A673 (cell line): Measurements from ENCODE around the gene FAM241A. TPM values are rescaled to one million over a fixed set of nuclear protein-coding genes. Genes with fewer than 3 reads are reported as not detected.
"Not testable (repeated sequence)": the region's sequence is repeated elsewhere in the genome, so short reads cannot be mapped to it uniquely, and the experiment has no call there.

Source experiments
- BruUV-seq: library from RNA; stranded (reverse); fragments of 400-500 nt; replicated peaks from 2 replicates; lab custom pipeline; 2021; lab: Mats Ljungman, UMichigan
- CTCF ChIA-PET: fragments of 300-600 bp; sonication (Branson Sonifier 250); formaldehyde crosslinking; loops from one replicate; lab custom pipeline; 2022; ENCODE audit warnings: antibody characterized with exemption; lab: Charles Lee
- POLR2A ChIA-PET: fragments of 300-600 bp; sonication (Branson Sonifier 250); formaldehyde crosslinking; loops from one replicate; lab custom pipeline; 2022; ENCODE audit warnings: antibody characterized with exemption; ENCODE audit not compliant: low non-redundant PET; lab: Charles Lee
- DNase-seq: peaks from one replicate; pipeline ENCODE4 v3.0.0-alpha.2; 2015; ENCODE audit warnings: low spot score
- H3K27ac ChIP-seq: fragments of 200-600 bp; sonication (generic); 2 replicates; pipeline ENCODE4 v1.5.1; 2016; ENCODE audit warnings: mixed run types, low read depth, mild to moderate bottlenecking, mixed read lengths, antibody characterized with exemption, low read length; ENCODE audit not compliant: poor library complexity, severe bottlenecking
- H3K27me3 ChIP-seq: fragments of 200-600 bp; sonication (generic); replicated peaks from 2 replicates; pipeline ENCODE4 v1.6.1; 2017; ENCODE audit warnings: mixed run types, low read depth, mild to moderate bottlenecking, mixed read lengths, antibody characterized with exemption, low read length; ENCODE audit not compliant: insufficient read depth, poor library complexity
- H3K36me3 ChIP-seq: fragments of 200-600 bp; sonication (generic); 2 replicates; pipeline ENCODE4 v1.6.1; 2016; ENCODE audit warnings: mixed run types, mild to moderate bottlenecking, mixed read lengths, antibody characterized with exemption, low read length; ENCODE audit not compliant: insufficient read depth, poor library complexity, severe bottlenecking
- H3K4me1 ChIP-seq: fragments of 200-600 bp; sonication (generic); 2 replicates; pipeline ENCODE4 v1.6.1; 2017; ENCODE audit warnings: mixed run types, mild to moderate bottlenecking, mixed read lengths, antibody characterized with exemption, low read length; ENCODE audit not compliant: insufficient read depth, poor library complexity, severe bottlenecking
- H3K4me3 ChIP-seq: fragments of 200-600 bp; sonication (generic); 2 replicates; pipeline ENCODE4 v1.5.1; 2016; ENCODE audit warnings: low read depth, mixed run types, mild to moderate bottlenecking, mixed read lengths, low read length; ENCODE audit not compliant: poor library complexity, severe bottlenecking
- H3K9me3 ChIP-seq: fragments of 200-600 bp; sonication (generic); 2 replicates; pipeline ENCODE4 v1.6.1; 2016; ENCODE audit warnings: mixed run types, low read depth, mild to moderate bottlenecking, mixed read lengths, antibody characterized with exemption, low read length; ENCODE audit not compliant: poor library complexity, severe bottlenecking
- CTCF ChIP-seq: fragments of 300-800, 200-600 bp; sonication (generic); conservative IDR thresholded peaks from 2 replicates; pipeline ENCODE4 v1.5.1; 2017; ENCODE audit warnings: low read depth, mild to moderate bottlenecking, antibody characterized with exemption, low read length, moderate library complexity, mixed read lengths
- EZH2 ChIP-seq: fragments of 200-600 bp; sonication (generic); IDR thresholded peaks from 2 replicates; pipeline ENCODE4 v1.6.1; 2017; ENCODE audit warnings: borderline replicate concordance, low read depth, mild to moderate bottlenecking, mixed read lengths, antibody characterized with exemption, low read length; ENCODE audit not compliant: poor library complexity, severe bottlenecking
- intact Hi-C: fragments of 100-400 bp; cut with micrococcal nuclease; formaldehyde crosslinking; loops from one replicate; pipeline ENCODE4 v1.10.0; 2022; ENCODE audit not compliant: unreplicated experiment
- total RNA-seq: library from RNA; stranded (reverse); gene quantifications from 2 replicates; pipeline ENCODE4 v1.2.3, GENCODE V29; 2021

Gene FAM241A
- total RNA-seq, 1 experiment from 2014 or later: 1.5 TPM

GRCh38 chr4:112156553-112156952 is 11.3 kb downstream of the FAM241A start:
- POLR2A ChIA-PET: interaction anchor here (0.6 kb wide), 1 partner anchor 55 kb away, joined by 6 read pairs; no protein-coding TSS in a partner anchor
- CTCF ChIA-PET: no interaction called here
- peaks cover 19% of the 10 kb centered on the region for H3K4me1 ChIP-seq

GRCh38 chr4:112163706-112164105 is 18.5 kb downstream of the FAM241A start:
- H3K4me1 ChIP-seq, H3K27me3 ChIP-seq, H3K4me3 ChIP-seq, POLR2A ChIA-PET, BruUV-seq, H3K36me3 ChIP-seq, CTCF ChIA-PET, intact Hi-C loops, DNase-seq, H3K27ac ChIP-seq, H3K9me3 ChIP-seq: not testable (repeated sequence)

More at GRCh38 chr4:112156553-112156952, 11.3 kb downstream of the FAM241A start:
- H3K9me3 ChIP-seq: no peaks in the 10 kb centered on the region
- H3K27me3 ChIP-seq: no peaks in the 10 kb centered on the region
- no peaks in the 10 kb centered on the region for H3K36me3 ChIP-seq
- no peak for TF ChIP-seq EZH2
- TF ChIP-seq CTCF: no peak
- no peak for DNase-seq
- no peak overlapping the region for H3K27ac ChIP-seq
- BruUV-seq: no TSS peak
- intact Hi-C loops: no loop called here
- no peak overlapping the region for H3K4me3 ChIP-seq

GRCh38 chr4:112167794-112168193 is 22.5 kb downstream of the FAM241A start:
- no TSS peak for BruUV-seq
- no peak for DNase-seq
- H3K27me3 ChIP-seq: no peaks in the 10 kb centered on the region
- intact Hi-C loops: no loop called here
- no peak overlapping the region for H3K27ac ChIP-seq
- no peaks in the 10 kb centered on the region for H3K36me3 ChIP-seq
- H3K4me3 ChIP-seq: no peak overlapping the region
- peaks cover 5% of the 10 kb centered on the region for H3K4me1 ChIP-seq
- ChIA-PET POLR2A (no interaction called here), CTCF (no interaction called here)
- H3K9me3 ChIP-seq: no peaks in the 10 kb centered on the region
- no peak for TF ChIP-seq CTCF
- no peak for TF ChIP-seq EZH2

- TF ChIP-seq EZH2 (no peak), CTCF (no peak)
- Histone ChIP-seq H3K27ac (no peak overlapping the region), H3K36me3 (no peaks in the 10 kb centered on the region), H3K27me3 (no peaks in the 10 kb centered on the region), H3K4me1 (peaks cover 5% of the 10 kb centered on the region), H3K4me3 (no peak overlapping the region), H3K9me3 (no peaks in the 10 kb centered on the region)
- intact Hi-C loops: no loop called here
- POLR2A ChIA-PET: no interaction called here
- CTCF ChIA-PET: no interaction called here
- no peak for DNase-seq
- no TSS peak for BruUV-seq
These were observed 23.7 kb downstream of the FAM241A start for GRCh38 chr4:112168719-112169500.
